PC-9 (cell line): ENCODE results near the gene GRIPAP1. TPM values are rescaled to one million over a fixed set of nuclear protein-coding genes. Genes with fewer than 3 reads are reported as not detected.

Source experiments
- BruUV-seq: library from RNA; stranded (reverse); fragments of 400-500 nt; replicated peaks from 2 replicates; lab custom pipeline; 2021; lab: Mats Ljungman, UMichigan
- CTCF ChIA-PET: fragments of 300-600 bp; sonication (Branson Sonifier 250); formaldehyde crosslinking; loops from one replicate; lab custom pipeline; 2022; ENCODE audit warnings: antibody characterized with exemption; lab: Charles Lee
- POLR2A ChIA-PET: fragments of 300-600 bp; sonication (Branson Sonifier 250); formaldehyde crosslinking; loops from one replicate; lab custom pipeline; 2022; ENCODE audit warnings: antibody characterized with exemption; ENCODE audit not compliant: unreplicated experiment; lab: Charles Lee
- DNase-seq, 2 experiments: peaks; one replicate each; pipeline versions ENCODE4 v3.0.0 to v3.0.0-alpha.2; 2015 to 2022; ENCODE audit warnings: mixed read lengths in 1 of 2
- H2AFZ ChIP-seq: fragments of 200-600 bp; sonication (generic); 2 replicates; pipeline ENCODE4 v1.8.1; 2017; ENCODE audit warnings: antibody characterized with exemption
- H3F3A ChIP-seq: fragments of 200-600 bp; sonication (generic); 2 replicates; pipeline ENCODE4 v1.8.1; 2017; ENCODE audit warnings: antibody characterized with exemption, mild to moderate bottlenecking, low read depth; ENCODE audit not compliant: insufficient read depth
- H3K27ac ChIP-seq: fragments of 200-600 bp; sonication (generic); 2 replicates; pipeline ENCODE4 v1.6.1; 2016; ENCODE audit warnings: mixed run types
- H3K27me3 ChIP-seq: fragments of 200-600 bp; sonication (generic); 2 replicates; pipeline ENCODE4 v1.6.1; 2016; ENCODE audit warnings: low read depth, mixed run types; ENCODE audit not compliant: insufficient read depth
- H3K36me3 ChIP-seq: fragments of 200-600 bp; sonication (generic); 2 replicates; pipeline ENCODE4 v1.6.1; 2016; ENCODE audit warnings: low read depth, mixed run types
- H3K4me1 ChIP-seq: fragments of 200-600 bp; sonication (generic); replicated peaks from 2 replicates; pipeline ENCODE4 v1.6.1; 2016; ENCODE audit warnings: mixed run types; ENCODE audit not compliant: insufficient read depth
- H3K4me2 ChIP-seq: fragments of 200-600 bp; sonication (generic); 2 replicates; pipeline ENCODE4 v1.6.1; 2017; ENCODE audit warnings: mixed run types
- H3K4me3 ChIP-seq: fragments of 200-600 bp; sonication (generic); 2 replicates; pipeline ENCODE4 v1.6.1; 2016; ENCODE audit warnings: mixed run types
- H3K79me2 ChIP-seq: fragments of 200-600 bp; sonication (generic); 2 replicates; pipeline ENCODE4 v1.6.1; 2017; ENCODE audit warnings: low read depth, mixed run types
- H3K9me2 ChIP-seq: fragments of 200-600 bp; sonication (generic); 2 replicates; pipeline ENCODE4 v1.8.1; 2017; ENCODE audit warnings: mild to moderate bottlenecking; ENCODE audit not compliant: insufficient read depth
- H3K9me3 ChIP-seq: fragments of 200-600 bp; sonication (generic); 2 replicates; pipeline ENCODE4 v1.8.1; 2016; ENCODE audit warnings: low read depth; ENCODE audit not compliant: insufficient read depth
- H4K20me1 ChIP-seq: fragments of 200-600 bp; sonication (generic); 2 replicates; pipeline ENCODE4 v1.8.1; 2017; ENCODE audit not compliant: insufficient read depth
- CTCF ChIP-seq: fragments of 200-600 bp; sonication (generic); conservative IDR thresholded peaks from 2 replicates; pipeline ENCODE4 v1.6.1; 2017; ENCODE audit warnings: mixed run types, antibody characterized with exemption, mild to moderate bottlenecking, moderate library complexity
- EZH2 ChIP-seq: fragments of 200-600 bp; sonication (generic); IDR thresholded peaks from 2 replicates; pipeline ENCODE4 v1.8.0; 2017; ENCODE audit warnings: antibody characterized with exemption, low read depth
- intact Hi-C: fragments of 100-400 bp; cut with micrococcal nuclease; formaldehyde crosslinking; loops from one replicate; pipeline ENCODE4 v1.10.0; 2022; ENCODE audit not compliant: unreplicated experiment
- total RNA-seq: library from RNA; stranded (reverse); gene quantifications from 2 replicates; pipeline ENCODE4 v1.2.3, GENCODE V29; 2021

GRIPAP1 gene
- total RNA-seq, 1 experiment from 2014 or later: 33.6 TPM

- Histone ChIP-seq H3K4me2 (no peak overlapping the region), H3F3A (no peaks in the 10 kb centered on the region), H2AFZ (no peak overlapping the region), H3K9me3 (no peaks in the 10 kb centered on the region), H3K4me1 (no peaks in the 10 kb centered on the region), H3K79me2 (no peaks in the 10 kb centered on the region), H3K27me3 (no peaks in the 10 kb centered on the region), H3K4me3 (no peak overlapping the region), H3K36me3 (no peaks in the 10 kb centered on the region), H4K20me1 (no peaks in the 10 kb centered on the region), H3K9me2 (no peaks in the 10 kb centered on the region), H3K27ac (no peak overlapping the region)
- DNase-seq: no peak
- no TSS peak for BruUV-seq
- ChIA-PET CTCF (no interaction called here), POLR2A (interaction anchor here (0.6 kb wide), 1 partner anchor 36 kb away, joined by 4 read pairs; no protein-coding TSS in a partner anchor)
- no peak for TF ChIP-seq EZH2
- no peak for TF ChIP-seq CTCF
- intact Hi-C loops: no loop called here
Observed at GRCh38 chrX:48938721-48939425, 63.2 kb downstream of the GRIPAP1 start.

GRCh38 chrX:48937054-48937907 is 64.8 kb downstream of the GRIPAP1 start:
- DNase-seq: no peak
- Histone ChIP-seq H2AFZ (no peak overlapping the region), H3K9me3 (no peaks in the 10 kb centered on the region), H3K9me2 (no peaks in the 10 kb centered on the region), H3K4me3 (no peak overlapping the region), H3K79me2 (no peaks in the 10 kb centered on the region), H3K4me1 (no peaks in the 10 kb centered on the region), H3K27me3 (no peaks in the 10 kb centered on the region), H3K4me2 (no peak overlapping the region), H3F3A (no peaks in the 10 kb centered on the region), H4K20me1 (no peaks in the 10 kb centered on the region), H3K27ac (no peak overlapping the region), H3K36me3 (no peaks in the 10 kb centered on the region)
- intact Hi-C loops: no loop called here
- CTCF ChIA-PET: no interaction called here
- TF ChIP-seq EZH2: no peak
- no peak for TF ChIP-seq CTCF
- BruUV-seq: no TSS peak
- POLR2A ChIA-PET: interaction anchor here (0.6 kb wide), 1 partner anchor 193 kb away, joined by 5 read pairs; no protein-coding TSS in a partner anchor

GRCh38 chrX:48936429-48937053 is 65.5 kb downstream of the GRIPAP1 start:
- ChIA-PET POLR2A (interaction anchor here (0.6 kb wide), 1 partner anchor 192 kb away, joined by 5 read pairs; no protein-coding TSS in a partner anchor), CTCF (no interaction called here)
- no peaks in the 10 kb centered on the region for H3K9me3 ChIP-seq
- no peaks in the 10 kb centered on the region for H4K20me1 ChIP-seq
- no peaks in the 10 kb centered on the region for H3K9me2 ChIP-seq
- H3K4me1 ChIP-seq: no peaks in the 10 kb centered on the region
- no peaks in the 10 kb centered on the region for H3K79me2 ChIP-seq
- H3K27me3 ChIP-seq: no peaks in the 10 kb centered on the region
- H3F3A ChIP-seq: no peaks in the 10 kb centered on the region
- H2AFZ ChIP-seq: no peak overlapping the region
- no peak overlapping the region for H3K4me3 ChIP-seq
- no peaks in the 10 kb centered on the region for H3K36me3 ChIP-seq
- no TSS peak for BruUV-seq
- TF ChIP-seq CTCF (no peak), EZH2 (no peak)
- DNase-seq: no peak
- H3K27ac ChIP-seq: no peak overlapping the region
- no peak overlapping the region for H3K4me2 ChIP-seq
- intact Hi-C loops: no loop called here
